ENCODE measurements around the gene SEPTIN10. TPM values are rescaled to one million over a fixed set of nuclear protein-coding genes. Genes with fewer than 3 reads are reported as not detected.

The SEPTIN10 gene
- 10 to 100 TPM; 66.3 to 94.9 TPM for total RNA-seq

- WGBS = 1% methylated on average over 59 of the region's 104 CpGs
- TF ChIP-seq CTCF (IDR thresholded peaks at IDR 0.05) (peak in 1 of 4 experiments; percentile 16), POLR2A (IDR thresholded peaks at IDR 0.05) (peak; percentile 95), POLR2AphosphoS5 (IDR thresholded peaks at IDR 0.05) (peak; percentile 92)
- H3K36me3 ChIP-seq = no peaks in the 10 kb centered on the region
- no peaks in the 10 kb centered on the region for H3K4me1 ChIP-seq (replicated peaks)
- H3K9me3 ChIP-seq = no peaks in the 10 kb centered on the region
- peak within 1 kb of the TSS; percentile 95 to 99 for H3K27ac ChIP-seq
- intact Hi-C loops (cut with DNase I) = loop anchor here (2.0 to 10.0 kb wide), 3 partner anchors 72 to 111 kb away; no protein-coding TSS in a partner anchor
- no peaks in the 10 kb centered on the region for H3K27me3 ChIP-seq (replicated peaks; ENCODE audit: insufficient read depth)
- peak; percentile 94 for DNase-seq (ENCODE audit: low spot score)
- H3K4me3 ChIP-seq = peak within 1 kb of the TSS; percentile 58 to 98
Observed at GRCh38 chr2:109613922-109614714, at the start of gene SEPTIN10, which contains the start of gene SOWAHC. SEPTIN10 (minus strand) TSS chr2:109613966; CDS start chr2:109613827, 139 bp downstream. SOWAHC (plus strand) TSS chr2:109614364; CDS start chr2:109614490, 126 bp downstream.

DNA sequence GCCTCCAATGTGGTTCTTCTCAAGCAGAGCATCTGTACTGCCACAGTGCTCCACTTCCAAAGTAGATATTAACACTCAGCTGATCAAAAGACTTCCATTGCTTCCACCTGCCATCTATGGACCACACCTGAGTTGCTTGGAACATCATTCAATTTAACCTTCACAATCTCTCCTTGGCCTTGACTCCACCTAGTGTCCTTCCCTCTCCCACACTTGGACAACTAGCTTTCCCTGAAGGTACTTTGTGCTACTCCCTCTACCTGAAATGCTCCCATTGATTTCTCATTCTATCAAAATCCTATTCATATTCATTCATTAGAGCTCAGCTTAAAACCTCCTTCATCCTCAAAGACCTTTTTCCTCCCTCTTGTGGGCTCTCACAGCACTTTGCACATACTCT is 49.1 kb upstream of the SEPTIN10 start:
- Histone ChIP-seq H3K4me3 (no peak overlapping the region), H3K27me3 (replicated peaks; ENCODE audit: insufficient read depth) (no peaks in the 10 kb centered on the region), H3K36me3 (no peaks in the 10 kb centered on the region), H3K9me3 (no peaks in the 10 kb centered on the region), H3K27ac (no peak overlapping the region), H3K4me1 (replicated peaks) (no peaks in the 10 kb centered on the region)
- TF ChIP-seq POLR2A (IDR thresholded peaks at IDR 0.05) (no peak), CTCF (IDR thresholded peaks at IDR 0.05) (peak in 1 of 4 experiments; percentile 22)
- no peak for DNase-seq (ENCODE audit: low spot score)
- intact Hi-C loops (cut with DNase I) = no loop called here

- intact Hi-C loops (cut with DNase I) = no loop called here
- Histone ChIP-seq H3K27me3 (replicated peaks; ENCODE audit: insufficient read depth) (no peaks in the 10 kb centered on the region), H3K27ac (no peak overlapping the region), H3K4me3 (no peak overlapping the region), H3K4me1 (replicated peaks) (no peaks in the 10 kb centered on the region), H3K9me3 (no peaks in the 10 kb centered on the region), H3K36me3 (no peaks in the 10 kb centered on the region)
- no peak for DNase-seq (ENCODE audit: low spot score)
- 75% methylated on average over 3 of the region's 3 CpGs for WGBS
- TF ChIP-seq POLR2A (IDR thresholded peaks at IDR 0.05) = no peak
- no peak for TF ChIP-seq POLR2AphosphoS5 (IDR thresholded peaks at IDR 0.05)
- no peak for TF ChIP-seq CTCF (IDR thresholded peaks at IDR 0.05)
Observed at GRCh38 chr2:109660046-109660860, 46.5 kb upstream of the SEPTIN10 start.

- Histone ChIP-seq H3K4me3 (no peak overlapping the region), H3K27ac (no peak overlapping the region), H3K4me1 (replicated peaks) (no peaks in the 10 kb centered on the region), H3K27me3 (replicated peaks; ENCODE audit: insufficient read depth) (no peaks in the 10 kb centered on the region), H3K36me3 (no peaks in the 10 kb centered on the region), H3K9me3 (no peaks in the 10 kb centered on the region)
- no peak for DNase-seq (ENCODE audit: low spot score)
- TF ChIP-seq POLR2AphosphoS5 (IDR thresholded peaks at IDR 0.05) (no peak), POLR2A (IDR thresholded peaks at IDR 0.05) (no peak), CTCF (IDR thresholded peaks at IDR 0.05) (no peak)
- intact Hi-C loops (cut with DNase I) = no loop called here
- 79% methylated on average over 9 of the region's 9 CpGs for WGBS
Observed at GRCh38 chr2:109659396-109660045, 45.8 kb upstream of the SEPTIN10 start.
